HEK293 (cell line): ENCODE data around the gene ASCL2.

Experiments used
- CTCF ChIA-PET: fragments of 350-600 bp; formaldehyde crosslinking; extraction: SDS; loops from one replicate; lab custom pipeline; 2021; ENCODE audit warnings: antibody characterized with exemption; lab: Yijun Ruan, JAX
- POLR2A ChIA-PET: fragments of 300-600 bp; formaldehyde crosslinking; extraction: SDS; loops from one replicate; lab custom pipeline; 2020; ENCODE audit warnings: antibody characterized with exemption, inconsistent platforms; lab: Yijun Ruan, JAX
- H3K27ac ChIP-seq: fragments of 200-500 bp; sonication (Bioruptor generic); 2 replicates; pipeline ENCODE4 v1.5.1; 2014; ENCODE audit warnings: low read depth, low read length, control low read depth, inconsistent platforms; ENCODE audit errors: extremely low read depth
- H3K36me3 ChIP-seq, 2 experiments: fragments of 200-500 bp in 1 of 2; sonication (Bioruptor generic) in 1 of 2; 1 replicate in 1 of 2; 2 replicates in 1 of 2; pipeline ENCODE4 v1.5.1; 2014 to 2017; ENCODE audit warnings: inconsistent platforms in 2 of 2, low read length in 2 of 2; ENCODE audit not compliant: control insufficient read depth in 2 of 2, insufficient read depth in 1 of 2
- H3K4me1 ChIP-seq: fragments of 200-500 bp; sonication (Bioruptor generic); 2 replicates; pipeline ENCODE4 v1.5.1; 2014; ENCODE audit warnings: mild to moderate bottlenecking, low read length, inconsistent platforms; ENCODE audit not compliant: control insufficient read depth, insufficient read depth
- H3K4me3 ChIP-seq: 2 replicates; pipeline ENCODE4 v1.5.1; 2011; ENCODE audit warnings: low read depth, mild to moderate bottlenecking, control low read depth, low read length, moderate library complexity
- H3K9me3 ChIP-seq: fragments of 200-500 bp; sonication (Bioruptor generic); 2 replicates; pipeline ENCODE4 v1.5.1; 2014; ENCODE audit warnings: low read depth, low read length, inconsistent platforms; ENCODE audit not compliant: control insufficient read depth, insufficient read depth
- BCL6B ChIP-seq: fragments of 450-650 bp; formaldehyde crosslinking; IDR thresholded peaks from 2 replicates; pipeline ENCODE4 v1.5.1; 2017; ENCODE audit warnings: missing biosample characterization, missing genetic modification characterization
- ELK4 ChIP-seq: IDR thresholded peaks from 2 replicates; pipeline ENCODE4 v1.6.1; 2011; ENCODE audit warnings: mild to moderate bottlenecking, low read depth, low read length, borderline replicate concordance
- KLF10 ChIP-seq: fragments of 450-650 bp; IDR thresholded peaks from 2 replicates; pipeline ENCODE4 v1.5.1; 2018; ENCODE audit warnings: missing biosample characterization, mild to moderate bottlenecking, missing genetic modification characterization
- KLF7 ChIP-seq: fragments of 450-650 bp; formaldehyde crosslinking; IDR thresholded peaks from 2 replicates; pipeline ENCODE4 v1.5.1; 2016; ENCODE audit warnings: missing biosample characterization, missing genetic modification characterization, borderline replicate concordance
- PRDM2 ChIP-seq: fragments of 450-650 bp; formaldehyde crosslinking; IDR thresholded peaks from 2 replicates; pipeline ENCODE4 v1.5.1; 2016; ENCODE audit warnings: missing biosample characterization, missing genetic modification characterization, borderline replicate concordance
- SP2 ChIP-seq: fragments of 450-650 bp; formaldehyde crosslinking; IDR thresholded peaks from 2 replicates; pipeline ENCODE4 v1.5.1; 2016; ENCODE audit warnings: missing biosample characterization, missing genetic modification characterization
- WT1 ChIP-seq: fragments of 450-650 bp; formaldehyde crosslinking; IDR thresholded peaks from 2 replicates; pipeline ENCODE4 v1.5.1; 2016; ENCODE audit warnings: missing biosample characterization, missing genetic modification characterization
- ZNF132 ChIP-seq: fragments of 450-650 bp; formaldehyde crosslinking; IDR thresholded peaks from 2 replicates; pipeline ENCODE4 v1.5.1; 2017; ENCODE audit warnings: missing biosample characterization, missing genetic modification characterization, borderline replicate concordance
- ZNF302 ChIP-seq: fragments of 450-650 bp; formaldehyde crosslinking; IDR thresholded peaks from 2 replicates; pipeline ENCODE4 v1.5.1; 2016; ENCODE audit warnings: missing biosample characterization, missing genetic modification characterization, low read depth
- ZNF37A ChIP-seq: fragments of 450-650 bp; IDR thresholded peaks from 2 replicates; pipeline ENCODE4 v1.5.1; 2018; ENCODE audit warnings: missing biosample characterization, missing genetic modification characterization
- ZNF391 ChIP-seq: fragments of 450-650 bp; formaldehyde crosslinking; IDR thresholded peaks from 2 replicates; pipeline ENCODE4 v1.5.1; 2016; ENCODE audit warnings: low read depth, missing biosample characterization, missing genetic modification characterization, borderline replicate concordance
- ZNF398 ChIP-seq: fragments of 450-650 bp; formaldehyde crosslinking; IDR thresholded peaks from 2 replicates; pipeline ENCODE4 v1.5.1; 2017; ENCODE audit warnings: missing biosample characterization, missing genetic modification characterization
- ZNF433 ChIP-seq: fragments of 450-650 bp; formaldehyde crosslinking; IDR thresholded peaks from 2 replicates; pipeline ENCODE4 v1.5.1; 2016; ENCODE audit warnings: missing biosample characterization, missing genetic modification characterization, low read depth
- ZNF548 ChIP-seq: fragments of 450-650 bp; formaldehyde crosslinking; IDR thresholded peaks from 2 replicates; pipeline ENCODE4 v1.5.1; 2016; ENCODE audit warnings: missing biosample characterization, missing genetic modification characterization
- ZNF623 ChIP-seq: fragments of 450-650 bp; formaldehyde crosslinking; IDR thresholded peaks from 2 replicates; pipeline ENCODE4 v1.5.1; 2016; ENCODE audit warnings: missing biosample characterization, missing genetic modification characterization
- ZNF629 ChIP-seq: fragments of 450-650 bp; formaldehyde crosslinking; IDR thresholded peaks from 2 replicates; pipeline ENCODE4 v1.5.1; 2017; ENCODE audit warnings: missing biosample characterization, missing genetic modification characterization
- ZNF704 ChIP-seq: fragments of 450-650 bp; formaldehyde crosslinking; IDR thresholded peaks from 2 replicates; pipeline ENCODE4 v1.5.1; 2016; ENCODE audit warnings: missing biosample characterization, missing genetic modification characterization
- ZNF707 ChIP-seq: fragments of 450-650 bp; formaldehyde crosslinking; IDR thresholded peaks from 2 replicates; pipeline ENCODE4 v1.5.1; 2016; ENCODE audit warnings: missing biosample characterization, missing genetic modification characterization
- ZNF747 ChIP-seq: fragments of 450-650 bp; formaldehyde crosslinking; IDR thresholded peaks from 2 replicates; pipeline ENCODE4 v1.5.1; 2016; ENCODE audit warnings: missing biosample characterization, missing genetic modification characterization
- ZNF830 ChIP-seq: fragments of 450-650 bp; IDR thresholded peaks from 2 replicates; pipeline ENCODE4 v1.5.0; 2018; ENCODE audit warnings: missing biosample characterization, missing genetic modification characterization, low read depth, mild to moderate bottlenecking, moderate library complexity
- ZNF837 ChIP-seq: fragments of 450-650 bp; formaldehyde crosslinking; IDR thresholded peaks from 2 replicates; pipeline ENCODE4 v1.5.1; 2016; ENCODE audit warnings: missing biosample characterization, missing genetic modification characterization
- ZNF843 ChIP-seq: fragments of 450-650 bp; formaldehyde crosslinking; IDR thresholded peaks from 2 replicates; pipeline ENCODE4 v1.5.1; 2016; ENCODE audit warnings: missing biosample characterization, missing genetic modification characterization
- ZSCAN23 ChIP-seq: fragments of 450-650 bp; formaldehyde crosslinking; IDR thresholded peaks from 2 replicates; pipeline ENCODE4 v1.5.1; 2016; ENCODE audit warnings: missing biosample characterization, missing genetic modification characterization

Gene ASCL2

GRCh38 chr11:2302896-2303626 is 32.7 kb upstream of the ASCL2 start (continued):
- TF ChIP-seq ZNF629 (tag by site-specific recombination) (no peak), KLF7 (tag by site-specific recombination) (no peak), WT1 (no peak), ZNF433 (tag by site-specific recombination) (no peak), ZNF391 (no peak)

- H3K27ac ChIP-seq = no peak overlapping the region
- H3K36me3 ChIP-seq = no peaks in the 10 kb centered on the region
- no peaks in the 10 kb centered on the region for H3K4me1 ChIP-seq
- no peaks in the 10 kb centered on the region for H3K9me3 ChIP-seq
- POLR2A ChIA-PET = no interaction called here
- TF ChIP-seq SP2 (tag by site-specific recombination) (no peak), ZNF830 (tag by site-specific recombination) (no peak), ZSCAN23 (tag by site-specific recombination) (no peak), ZNF747 (no peak), ZNF302 (tag by site-specific recombination) (no peak), ZNF704 (no peak), ZNF391 (no peak), ZNF37A (tag by site-specific recombination) (no peak), ZNF548 (tag by site-specific recombination) (no peak), KLF10 (tag by site-specific recombination) (no peak), ZNF707 (tag by site-specific recombination) (no peak), ZNF623 (tag by site-specific recombination) (no peak), BCL6B (tag by site-specific recombination) (no peak), ZNF843 (no peak), ZNF398 (tag by site-specific recombination) (no peak), ELK4 (no peak), PRDM2 (tag by site-specific recombination) (no peak), ZNF132 (tag by site-specific recombination) (no peak), ZNF837 (no peak)
- CTCF ChIA-PET = interaction anchor here (0.6 to 9.4 kb wide), 3 partner anchors 26 to 119 kb away, joined by 3 to 297 read pairs (median 5); no protein-coding TSS in a partner anchor
- no peak overlapping the region for H3K4me3 ChIP-seq
Observed at GRCh38 chr11:2302306-2302895, 32.0 kb upstream of the ASCL2 start.
